BE2C (cell line): ENCODE data around the gene ELANE.

ENCODE experiments used
- DNase-seq: peaks from one replicate; pipeline ENCODE4 v3.0.0-alpha.2; 2020
- H3K27me3 ChIP-seq: fragments of 250-450 bp; sonication (Bioruptor Pico); 2 replicates; pipeline ENCODE4 v1.5.1; 2020; ENCODE audit warnings: mild to moderate bottlenecking
- H3K36me3 ChIP-seq: fragments of 250-450 bp; sonication (Bioruptor Pico); 2 replicates; pipeline ENCODE4 v1.5.1; 2020; ENCODE audit warnings: mild to moderate bottlenecking
- H3K4me1 ChIP-seq: fragments of 250-450 bp; sonication (Bioruptor Pico); 2 replicates; pipeline ENCODE4 v1.5.1; 2020
- H3K4me3 ChIP-seq: 2 replicates; pipeline ENCODE4 v1.5.1; 2011; ENCODE audit warnings: low read depth, low read length
- H3K9me3 ChIP-seq: fragments of 250-450 bp; sonication (Bioruptor Pico); 2 replicates; pipeline ENCODE4 v1.5.1; 2020
- TF ChIP-seq, protein P1 (sequence below): IDR thresholded peaks from 2 replicates; pipeline ENCODE4 v1.5.1; 2012; ENCODE audit warnings: mild to moderate bottlenecking, low read depth, low read length

Gene ELANE

DNA sequence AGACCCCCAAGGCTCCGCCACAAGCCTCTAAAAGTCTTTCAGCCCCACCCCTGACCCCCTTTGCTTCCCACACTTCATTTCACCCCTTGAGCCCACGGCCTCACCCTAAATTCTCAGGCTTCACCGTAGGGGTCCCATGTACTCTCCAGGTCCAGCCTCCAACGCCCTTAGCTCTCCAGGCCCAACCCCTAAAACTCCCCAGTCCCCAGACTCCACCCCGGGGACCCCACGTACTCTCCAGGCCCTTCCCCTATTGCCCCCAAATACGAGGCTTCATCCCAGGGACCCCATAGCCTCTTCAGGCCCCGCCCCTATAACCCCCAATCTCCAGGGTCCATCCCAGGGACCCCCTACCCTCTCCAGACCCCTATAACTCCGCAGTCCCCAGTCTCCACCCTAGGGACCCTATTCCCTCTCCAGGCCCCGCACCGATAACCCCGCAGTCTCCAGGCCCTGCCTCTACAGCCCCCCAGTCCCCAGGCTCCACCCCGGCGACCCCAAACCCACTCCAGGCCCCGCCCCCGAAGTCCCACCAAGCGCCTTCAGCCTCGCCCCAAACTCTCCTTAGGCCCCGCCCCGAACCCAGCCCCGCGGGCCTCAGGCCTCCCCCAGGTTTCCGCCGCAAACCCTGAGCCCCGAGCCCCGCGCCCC, 40.3 kb downstream of the ELANE start:
- H3K27me3 ChIP-seq, result no peaks in the 10 kb centered on the region
- H3K36me3 ChIP-seq, result peaks cover 23% of the 10 kb centered on the region
- TF ChIP-seq, protein P1, sequence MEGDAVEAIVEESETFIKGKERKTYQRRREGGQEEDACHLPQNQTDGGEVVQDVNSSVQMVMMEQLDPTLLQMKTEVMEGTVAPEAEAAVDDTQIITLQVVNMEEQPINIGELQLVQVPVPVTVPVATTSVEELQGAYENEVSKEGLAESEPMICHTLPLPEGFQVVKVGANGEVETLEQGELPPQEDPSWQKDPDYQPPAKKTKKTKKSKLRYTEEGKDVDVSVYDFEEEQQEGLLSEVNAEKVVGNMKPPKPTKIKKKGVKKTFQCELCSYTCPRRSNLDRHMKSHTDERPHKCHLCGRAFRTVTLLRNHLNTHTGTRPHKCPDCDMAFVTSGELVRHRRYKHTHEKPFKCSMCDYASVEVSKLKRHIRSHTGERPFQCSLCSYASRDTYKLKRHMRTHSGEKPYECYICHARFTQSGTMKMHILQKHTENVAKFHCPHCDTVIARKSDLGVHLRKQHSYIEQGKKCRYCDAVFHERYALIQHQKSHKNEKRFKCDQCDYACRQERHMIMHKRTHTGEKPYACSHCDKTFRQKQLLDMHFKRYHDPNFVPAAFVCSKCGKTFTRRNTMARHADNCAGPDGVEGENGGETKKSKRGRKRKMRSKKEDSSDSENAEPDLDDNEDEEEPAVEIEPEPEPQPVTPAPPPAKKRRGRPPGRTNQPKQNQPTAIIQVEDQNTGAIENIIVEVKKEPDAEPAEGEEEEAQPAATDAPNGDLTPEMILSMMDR, result no peak
- H3K4me1 ChIP-seq, result no peaks in the 10 kb centered on the region
- DNase-seq, result no peak
- peak overlapping the region; percentile 71 for H3K4me3 ChIP-seq
- H3K9me3 ChIP-seq, result no peaks in the 10 kb centered on the region

DNA sequence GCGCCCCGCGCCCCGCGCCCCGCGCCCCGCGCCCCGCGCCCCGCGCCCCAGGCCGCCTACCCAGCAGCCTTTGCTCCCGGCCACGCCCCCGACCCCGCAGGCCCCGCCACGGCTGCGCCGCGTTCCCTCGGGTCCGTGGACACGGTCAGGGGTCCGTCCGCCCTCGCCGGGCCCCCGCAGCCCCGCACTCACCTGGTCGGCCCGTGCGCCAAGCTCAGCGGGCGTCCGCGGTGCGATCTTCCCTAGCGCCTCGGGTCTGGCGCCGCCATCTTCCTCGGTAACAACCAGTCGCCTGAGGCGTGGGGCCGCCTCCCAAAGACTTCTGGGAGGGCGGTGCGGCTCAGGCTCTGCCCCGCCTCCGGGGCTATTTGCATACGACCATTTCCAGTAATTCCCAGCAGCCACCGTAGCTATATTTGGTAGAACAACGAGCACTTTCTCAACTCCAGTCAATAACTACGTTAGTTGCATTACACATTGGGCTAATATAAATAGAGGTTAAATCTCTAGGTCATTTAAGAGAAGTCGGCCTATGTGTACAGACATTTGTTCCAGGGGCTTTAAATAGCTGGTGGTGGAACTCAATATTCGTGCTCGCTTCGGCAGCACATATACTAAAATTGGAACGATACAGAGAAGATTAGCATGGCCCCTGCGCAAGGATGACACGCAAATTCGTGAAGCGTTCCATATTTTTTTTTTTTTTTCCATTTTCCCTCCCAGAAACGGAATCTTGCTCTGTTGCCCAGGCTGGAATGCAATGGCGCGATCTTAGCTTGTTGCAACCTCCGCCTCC, 41.0 kb downstream of the ELANE start, which contains the start of the genes MED16 and RNU6-9:
TSS of gene MED16 (minus strand) at position 294 of the 796 bp plus-strand sequence. CDS start 2,056 bp downstream, outside the sequence.
TSS of gene RNU6-9 (plus strand) at position 591 of the 796 bp plus-strand sequence.
- no peaks in the 10 kb centered on the region for H3K9me3 ChIP-seq
- H3K36me3 ChIP-seq, result peaks cover 18% of the 10 kb centered on the region
- DNase-seq, result peak; percentile 95
- H3K4me1 ChIP-seq, result no peaks in the 10 kb centered on the region
- TF ChIP-seq, protein P1, result no peak
- peak within 1 kb of the TSS; percentile 71 for H3K4me3 ChIP-seq
- no peaks in the 10 kb centered on the region for H3K27me3 ChIP-seq

DNA sequence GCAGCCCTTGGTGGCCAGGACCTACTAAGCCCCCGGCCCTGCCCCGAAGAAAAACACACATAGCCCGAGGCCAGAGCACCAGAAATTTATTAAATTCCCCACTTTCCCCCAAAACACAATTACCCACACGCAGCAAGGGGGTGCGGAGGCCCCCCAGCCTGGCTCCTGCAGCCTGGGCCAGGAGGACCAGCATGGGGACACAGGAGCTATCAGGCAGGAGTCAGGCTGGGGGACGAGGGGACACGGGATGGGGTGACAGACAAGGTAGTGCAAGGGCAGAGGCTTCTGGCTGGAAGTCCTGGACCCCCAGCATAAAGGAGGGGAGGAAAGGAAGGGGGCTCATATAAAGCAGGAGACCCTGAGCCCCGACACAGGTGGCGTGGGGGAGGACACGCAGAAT, 44.3 kb downstream of the ELANE start:
- no peaks in the 10 kb centered on the region for H3K36me3 ChIP-seq
- H3K4me3 ChIP-seq, result no peak overlapping the region
- H3K9me3 ChIP-seq, result no peaks in the 10 kb centered on the region
- DNase-seq, result no peak
- H3K4me1 ChIP-seq, result no peaks in the 10 kb centered on the region
- no peaks in the 10 kb centered on the region for H3K27me3 ChIP-seq
- TF ChIP-seq, protein P1, result no peak

DNA sequence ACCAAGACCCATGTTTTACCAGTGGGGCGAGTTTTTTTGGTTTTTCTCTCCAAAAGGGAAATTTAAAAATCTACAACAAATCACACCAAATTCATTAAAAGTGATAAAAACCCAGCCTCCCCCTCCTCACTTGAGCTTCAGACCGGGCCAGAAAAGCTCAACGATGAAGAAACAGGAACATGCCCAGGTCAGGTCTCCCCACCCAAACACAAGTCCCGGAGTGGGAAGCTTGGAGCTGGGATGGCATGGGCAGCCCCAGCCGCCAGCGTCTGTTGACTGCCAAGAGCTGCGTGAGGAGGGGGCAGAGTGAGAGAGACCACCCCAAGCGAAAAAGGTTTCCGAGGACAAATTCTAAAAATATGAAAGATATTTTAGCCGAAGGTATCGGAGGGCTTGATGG, 44.9 kb downstream of the ELANE start:
- H3K36me3 ChIP-seq, result no peaks in the 10 kb centered on the region
- no peaks in the 10 kb centered on the region for H3K9me3 ChIP-seq
- no peak overlapping the region for H3K4me3 ChIP-seq
- DNase-seq, result no peak
- no peaks in the 10 kb centered on the region for H3K4me1 ChIP-seq
- TF ChIP-seq, protein P1, result no peak
- no peaks in the 10 kb centered on the region for H3K27me3 ChIP-seq

DNA sequence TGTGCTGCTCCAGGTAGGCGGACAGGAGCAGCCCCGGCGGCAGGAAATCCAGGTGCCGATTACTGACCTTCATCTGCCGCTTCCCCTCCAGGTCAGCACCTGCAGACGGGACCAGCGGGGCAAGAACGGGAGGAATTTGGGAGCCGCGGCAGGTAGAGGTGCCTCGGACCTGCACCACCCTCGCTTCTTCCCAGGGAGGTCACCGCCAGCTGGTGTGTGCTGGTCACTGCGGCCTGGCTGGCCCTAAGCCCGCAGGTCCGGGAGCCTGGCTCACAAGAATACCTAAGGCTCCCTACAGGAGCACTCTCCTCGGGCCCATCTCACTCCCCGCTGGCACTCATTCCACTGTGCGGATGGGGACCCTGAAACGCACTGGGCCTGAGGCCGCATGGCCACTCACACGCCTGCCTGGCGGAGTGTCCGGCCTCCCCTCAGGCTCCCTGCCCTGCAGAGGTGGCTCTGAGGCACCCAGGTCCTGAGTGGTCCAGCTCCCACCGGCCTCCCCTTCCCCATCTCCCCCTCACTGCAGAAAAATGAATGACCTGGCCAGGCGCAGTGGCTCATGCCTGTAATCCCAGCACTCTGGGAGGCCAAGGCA, 45.4 kb downstream of the ELANE start:
- no peak for DNase-seq
- TF ChIP-seq, protein P1, result no peak
- H3K36me3 ChIP-seq, result no peaks in the 10 kb centered on the region
- H3K4me3 ChIP-seq, result no peak overlapping the region
- no peaks in the 10 kb centered on the region for H3K27me3 ChIP-seq
- H3K9me3 ChIP-seq, result no peaks in the 10 kb centered on the region
- no peaks in the 10 kb centered on the region for H3K4me1 ChIP-seq
